Breast epithelium (tissue), 4 donors: Measurements from ENCODE around the gene DPH1. TPM values are rescaled to one million over a fixed set of nuclear protein-coding genes. Genes with fewer than 3 reads are reported as not detected.

Experiments used
- DNase-seq, 2 donors: peaks; one replicate each; pipeline ENCODE4 v3.0.0-alpha.2; 2019; ENCODE audit warnings: low spot score in 2 of 2
- H3K27ac ChIP-seq, 2 donors: fragments of 200-600 bp; sonication (generic) in 1 of 2; one replicate each; pipeline ENCODE4 v1.5.1; 2016 to 2019; ENCODE audit warnings: mild to moderate bottlenecking in 1 of 2
- H3K27me3 ChIP-seq, 2 donors: fragments of 200-600 bp; sonication (generic) in 1 of 2; one replicate each; pipeline versions ENCODE4 v1.5.1 to v1.6.0; 2017 to 2019; ENCODE audit warnings: control low read depth in 1 of 2, mild to moderate bottlenecking in 1 of 2
- H3K36me3 ChIP-seq: fragments of 200-600 bp; one replicate; pipeline ENCODE4 v1.5.1; 2019
- H3K4me1 ChIP-seq, 2 donors: fragments of 200-600 bp; sonication (generic); one replicate each; pipeline ENCODE4 v1.5.1; 2016 to 2019; ENCODE audit warnings: control low read depth in 1 of 2
- H3K4me3 ChIP-seq, 3 donors: fragments of 200-600 bp; sonication (generic); 1 replicate in 2 of 3; 2 replicates in 1 of 3; pipeline ENCODE4 v1.5.1; 2016 to 2019; ENCODE audit warnings: mild to moderate bottlenecking in 3 of 3, moderate library complexity in 2 of 3
- H3K9me3 ChIP-seq, 2 donors: fragments of 200-600 bp; sonication (generic) in 1 of 2; one replicate each; pipeline ENCODE4 v1.5.1; 2016 to 2019; ENCODE audit warnings: control low read depth in 1 of 2
- CTCF ChIP-seq, 3 donors: fragments of 450-650 bp; IDR thresholded peaks; one replicate each; pipeline ENCODE4 v1.5.1; 2016 to 2017; ENCODE audit warnings: antibody characterized with exemption in 3 of 3, mild to moderate bottlenecking in 3 of 3, moderate library complexity in 3 of 3
- POLR2A ChIP-seq: fragments of 450-650 bp; IDR thresholded peaks from one replicate; pipeline ENCODE4 v1.6.1; 2016; ENCODE audit warnings: antibody characterized with exemption, mild to moderate bottlenecking, moderate library complexity
- POLR2AphosphoS5 ChIP-seq, 3 donors: sonication (generic); formaldehyde crosslinking; IDR thresholded peaks; one replicate each; pipeline ENCODE4 v1.6.1; 2017; ENCODE audit warnings: antibody characterized with exemption in 3 of 3
- intact Hi-C: fragments of 100-400 bp; cut with DNase I; formaldehyde crosslinking; loops from one replicate; pipeline ENCODE4 v1.15.1; 2023; ENCODE audit warnings: low total_unique reads
- total RNA-seq, 3 donors: library from RNA; depleted of rRNA; stranded (reverse); fragments of >200 nt; gene quantifications; one replicate each; pipeline ENCODE4 v1.1.0, GENCODE V29; 2016

The DPH1 gene
- total RNA-seq, 3 donors from 2014 or later, result 28.3 to 66.6 (median 55.7) TPM

- Histone ChIP-seq H3K9me3 (no peaks in the 10 kb centered on the region), H3K4me1 (peaks cover 11 to 12% of the 10 kb centered on the region in 2 donors), H3K36me3 (no peaks in the 10 kb centered on the region), H3K27me3 (no peaks in the 10 kb centered on the region), H3K27ac (peak overlapping the region; percentile 61 to 83), H3K4me3 (no peak overlapping the region)
- intact Hi-C loops, result no loop called here
- TF ChIP-seq POLR2A (no peak), POLR2AphosphoS5 (IDR thresholded peaks at IDR 0.05) (no peak), CTCF (IDR thresholded peaks at IDR 0.05) (no peak)
- no peak for DNase-seq
These were observed 41.1 kb downstream of the DPH1 start for GRCh38 chr17:2071024-2071385.

GRCh38 chr17:2071455-2072281, 41.7 kb downstream of the DPH1 start:
- Histone ChIP-seq H3K36me3 (no peaks in the 10 kb centered on the region), H3K9me3 (no peaks in the 10 kb centered on the region), H3K4me3 (no peak overlapping the region), H3K27me3 (no peaks in the 10 kb centered on the region), H3K4me1 (peaks cover 11 to 12% of the 10 kb centered on the region in 2 donors), H3K27ac (peak overlapping the region; percentile 61 to 83)
- TF ChIP-seq CTCF (IDR thresholded peaks at IDR 0.05), result no peak
- TF ChIP-seq POLR2AphosphoS5 (IDR thresholded peaks at IDR 0.05), result peak in 1 of 3 donors; percentile 61
- DNase-seq, result no peak
- intact Hi-C loops, result no loop called here

- no peaks in the 10 kb centered on the region for H3K9me3 ChIP-seq
- no peak for TF ChIP-seq CTCF (IDR thresholded peaks at IDR 0.05)
- intact Hi-C loops, result no loop called here
- no peak overlapping the region for H3K4me3 ChIP-seq
- peak overlapping the region; percentile 70 to 92 for H3K27ac ChIP-seq
- no peaks in the 10 kb centered on the region for H3K27me3 ChIP-seq
- no peaks in the 10 kb centered on the region for H3K4me1 ChIP-seq
- no peak for DNase-seq
- no peaks in the 10 kb centered on the region for H3K36me3 ChIP-seq
These were observed 45.0 kb downstream of the DPH1 start for GRCh38 chr17:2074919-2075318.

- Histone ChIP-seq H3K27ac (peak overlapping the region; percentile 70 to 92), H3K4me3 (no peak overlapping the region), H3K36me3 (no peaks in the 10 kb centered on the region), H3K27me3 (no peaks in the 10 kb centered on the region), H3K4me1 (no peaks in the 10 kb centered on the region), H3K9me3 (no peaks in the 10 kb centered on the region)
- intact Hi-C loops, result no loop called here
- TF ChIP-seq POLR2AphosphoS5 (IDR thresholded peaks at IDR 0.05), result no peak
- no peak for TF ChIP-seq POLR2A
- no peak for TF ChIP-seq CTCF (IDR thresholded peaks at IDR 0.05)
- no peak for DNase-seq
These were observed 45.6 kb downstream of the DPH1 start for GRCh38 chr17:2075336-2076086.
